ENCODE measurements around the gene KIF5B. TPM values are rescaled to one million over a fixed set of nuclear protein-coding genes. Genes with fewer than 3 reads are reported as not detected.
A peak's percentile ranks its signal among the peaks of the same experiment; 100 is the strongest.

Gene KIF5B
- polyA plus RNA-seq, 4 donors = 49.4 to 100 (median 59.5) TPM

GRCh38 chr10:32095116-32095733 lies 39.0 kb upstream of the KIF5B start:
- DNase-seq (peak in 1 of 2 donors; percentile 35), FAIRE-seq (no peak)
- H3K4me3 ChIP-seq (ENCODE audit: low read depth in 1 of 3, low read length in 3 of 3) = no peak overlapping the region
- H3K9me3 ChIP-seq (ENCODE audit: control insufficient read depth in 2 of 2, insufficient read depth in 1 of 2, low read depth in 1 of 2, low read length in 1 of 2) = peaks cover 0 to 9% of the 10 kb centered on the region in 2 donors
- H3K4me1 ChIP-seq (ENCODE audit: control insufficient read depth in 3 of 3, insufficient read depth in 2 of 3, low read depth in 1 of 3, low read length in 2 of 3) = peaks cover 0 to 4% (median 0%) of the 10 kb centered on the region in 3 donors
- no peaks in the 10 kb centered on the region for H3K36me3 ChIP-seq (ENCODE audit: control insufficient read depth in 3 of 3, insufficient read depth in 2 of 3, low read depth in 1 of 3, low read length in 3 of 3)
- 97 to 100% (median 100%) methylated on average over 2 of the region's 2 CpGs for WGBS, 3 donors
- H3K27me3 ChIP-seq (ENCODE audit: control insufficient read depth in 3 of 3, insufficient read depth in 3 of 3, low read length in 3 of 3) = no peaks in the 10 kb centered on the region
- no peak overlapping the region for H3K27ac ChIP-seq (ENCODE audit: low read depth in 1 of 3, low read length in 2 of 3)

GRCh38 chr10:32093650-32094049 lies 37.4 kb upstream of the KIF5B start:
- 94 to 97% (median 94%) methylated on average over 2 of the region's 2 CpGs for WGBS, 3 donors
- Histone ChIP-seq H3K9me3 (ENCODE audit: control insufficient read depth in 2 of 2, insufficient read depth in 1 of 2, low read depth in 1 of 2, low read length in 1 of 2) (peaks cover 0 to 6% of the 10 kb centered on the region in 2 donors), H3K27ac (ENCODE audit: low read depth in 1 of 3, low read length in 2 of 3) (no peak overlapping the region), H3K36me3 (ENCODE audit: control insufficient read depth in 3 of 3, insufficient read depth in 2 of 3, low read depth in 1 of 3, low read length in 3 of 3) (no peaks in the 10 kb centered on the region), H3K4me1 (ENCODE audit: control insufficient read depth in 3 of 3, insufficient read depth in 2 of 3, low read depth in 1 of 3, low read length in 2 of 3) (peaks cover 0 to 4% (median 0%) of the 10 kb centered on the region in 3 donors), H3K27me3 (ENCODE audit: control insufficient read depth in 3 of 3, insufficient read depth in 3 of 3, low read length in 3 of 3) (no peaks in the 10 kb centered on the region), H3K4me3 (ENCODE audit: low read depth in 1 of 3, low read length in 3 of 3) (no peak overlapping the region)
- FAIRE-seq = no peak
- no peak for DNase-seq

- no peaks in the 10 kb centered on the region for H3K36me3 ChIP-seq (ENCODE audit: control insufficient read depth in 3 of 3, insufficient read depth in 2 of 3, low read depth in 1 of 3, low read length in 3 of 3)
- no peak overlapping the region for H3K27ac ChIP-seq (ENCODE audit: low read depth in 1 of 3, low read length in 2 of 3)
- no peaks in the 10 kb centered on the region for H3K9me3 ChIP-seq (ENCODE audit: control insufficient read depth in 2 of 2, insufficient read depth in 1 of 2, low read depth in 1 of 2, low read length in 1 of 2)
- FAIRE-seq (no peak), DNase-seq (peak; percentile 20 to 44)
- no peaks in the 10 kb centered on the region for H3K27me3 ChIP-seq (ENCODE audit: control insufficient read depth in 3 of 3, insufficient read depth in 3 of 3, low read length in 3 of 3)
- H3K4me3 ChIP-seq (ENCODE audit: low read depth in 1 of 3, low read length in 3 of 3) = no peak overlapping the region
- H3K4me1 ChIP-seq (ENCODE audit: control insufficient read depth in 3 of 3, insufficient read depth in 2 of 3, low read depth in 1 of 3, low read length in 2 of 3) = peaks cover 0 to 4% (median 0%) of the 10 kb centered on the region in 3 donors
Observed at GRCh38 chr10:32091046-32091445, 34.8 kb upstream of the KIF5B start.

GRCh38 chr10:32084185-32084851 lies 28.1 kb upstream of the KIF5B start:
- DNase-seq = no peak
- WGBS, 3 donors = 72 to 92% (median 85%) methylated on average over 6 of the region's 6 CpGs
- no peak for FAIRE-seq

GRCh38 chr10:32077896-32078485 lies 21.8 kb upstream of the KIF5B start:
- DNase-seq (peak in 1 of 2 donors; percentile 38), FAIRE-seq (no peak)
- Histone ChIP-seq H3K27ac (ENCODE audit: low read depth in 1 of 3, low read length in 2 of 3) (no peak overlapping the region), H3K36me3 (ENCODE audit: control insufficient read depth in 3 of 3, insufficient read depth in 2 of 3, low read depth in 1 of 3, low read length in 3 of 3) (no peaks in the 10 kb centered on the region), H3K4me1 (ENCODE audit: control insufficient read depth in 3 of 3, insufficient read depth in 2 of 3, low read depth in 1 of 3, low read length in 2 of 3) (peaks cover 3 to 6% (median 3%) of the 10 kb centered on the region in 3 donors), H3K9me3 (ENCODE audit: control insufficient read depth in 2 of 2, insufficient read depth in 1 of 2, low read depth in 1 of 2, low read length in 1 of 2) (no peaks in the 10 kb centered on the region), H3K4me3 (ENCODE audit: low read depth in 1 of 3, low read length in 3 of 3) (no peak overlapping the region), H3K27me3 (ENCODE audit: control insufficient read depth in 3 of 3, insufficient read depth in 3 of 3, low read length in 3 of 3) (no peaks in the 10 kb centered on the region)
- 55 to 61% (median 58%) methylated on average over 6 of the region's 6 CpGs for WGBS, 3 donors

More at GRCh38 chr10:32084185-32084851, 28.1 kb upstream of the KIF5B start:
- H3K27ac ChIP-seq (ENCODE audit: low read depth in 1 of 3, low read length in 2 of 3) = no peak overlapping the region
- no peaks in the 10 kb centered on the region for H3K9me3 ChIP-seq (ENCODE audit: control insufficient read depth in 2 of 2, insufficient read depth in 1 of 2, low read depth in 1 of 2, low read length in 1 of 2)
- no peaks in the 10 kb centered on the region for H3K4me1 ChIP-seq (ENCODE audit: control insufficient read depth in 3 of 3, insufficient read depth in 2 of 3, low read depth in 1 of 3, low read length in 2 of 3)
- no peaks in the 10 kb centered on the region for H3K36me3 ChIP-seq (ENCODE audit: control insufficient read depth in 3 of 3, insufficient read depth in 2 of 3, low read depth in 1 of 3, low read length in 3 of 3)
- H3K4me3 ChIP-seq (ENCODE audit: low read depth in 1 of 3, low read length in 3 of 3) = no peak overlapping the region
- no peaks in the 10 kb centered on the region for H3K27me3 ChIP-seq (ENCODE audit: control insufficient read depth in 3 of 3, insufficient read depth in 3 of 3, low read length in 3 of 3)

GRCh38 chr10:32073659-32074058 lies 17.4 kb upstream of the KIF5B start:
- Histone ChIP-seq H3K4me1 (ENCODE audit: control insufficient read depth in 3 of 3, insufficient read depth in 2 of 3, low read depth in 1 of 3, low read length in 2 of 3) (peaks cover 3 to 20% (median 3%) of the 10 kb centered on the region in 3 donors), H3K9me3 (ENCODE audit: control insufficient read depth in 2 of 2, insufficient read depth in 1 of 2, low read depth in 1 of 2, low read length in 1 of 2) (no peaks in the 10 kb centered on the region), H3K36me3 (ENCODE audit: control insufficient read depth in 3 of 3, insufficient read depth in 2 of 3, low read depth in 1 of 3, low read length in 3 of 3) (no peaks in the 10 kb centered on the region), H3K27me3 (ENCODE audit: control insufficient read depth in 3 of 3, insufficient read depth in 3 of 3, low read length in 3 of 3) (no peaks in the 10 kb centered on the region), H3K27ac (ENCODE audit: low read depth in 1 of 3, low read length in 2 of 3) (no peak overlapping the region), H3K4me3 (ENCODE audit: low read depth in 1 of 3, low read length in 3 of 3) (no peak overlapping the region)
- peak; percentile 44 to 63 for DNase-seq
- FAIRE-seq = no peak
- WGBS, 3 donors = 61 to 74% (median 66%) methylated on average over 1 of the region's 1 CpG

- H3K9me3 ChIP-seq (ENCODE audit: control insufficient read depth in 2 of 2, insufficient read depth in 1 of 2, low read depth in 1 of 2, low read length in 1 of 2) = no peaks in the 10 kb centered on the region
- H3K36me3 ChIP-seq (ENCODE audit: control insufficient read depth in 3 of 3, insufficient read depth in 2 of 3, low read depth in 1 of 3, low read length in 3 of 3) = no peaks in the 10 kb centered on the region
- WGBS, 3 donors = 43 to 73% (median 64%) methylated on average over 5 of the region's 5 CpGs
- H3K4me1 ChIP-seq (ENCODE audit: control insufficient read depth in 3 of 3, insufficient read depth in 2 of 3, low read depth in 1 of 3, low read length in 2 of 3) = peaks cover 3 to 20% (median 3%) of the 10 kb centered on the region in 3 donors
- no peaks in the 10 kb centered on the region for H3K27me3 ChIP-seq (ENCODE audit: control insufficient read depth in 3 of 3, insufficient read depth in 3 of 3, low read length in 3 of 3)
- no peak overlapping the region for H3K27ac ChIP-seq (ENCODE audit: low read depth in 1 of 3, low read length in 2 of 3)
- FAIRE-seq (no peak), DNase-seq (peak; percentile 39 to 57)
- no peak overlapping the region for H3K4me3 ChIP-seq (ENCODE audit: low read depth in 1 of 3, low read length in 3 of 3)
Observed at GRCh38 chr10:32073128-32073527, 16.9 kb upstream of the KIF5B start.

- Histone ChIP-seq H3K36me3 (ENCODE audit: control insufficient read depth in 3 of 3, insufficient read depth in 2 of 3, low read depth in 1 of 3, low read length in 3 of 3) (no peaks in the 10 kb centered on the region), H3K27ac (ENCODE audit: low read depth in 1 of 3, low read length in 2 of 3) (no peak overlapping the region), H3K27me3 (ENCODE audit: control insufficient read depth in 3 of 3, insufficient read depth in 3 of 3, low read length in 3 of 3) (no peaks in the 10 kb centered on the region), H3K4me3 (ENCODE audit: low read depth in 1 of 3, low read length in 3 of 3) (no peak overlapping the region), H3K9me3 (ENCODE audit: control insufficient read depth in 2 of 2, insufficient read depth in 1 of 2, low read depth in 1 of 2, low read length in 1 of 2) (no peaks in the 10 kb centered on the region), H3K4me1 (ENCODE audit: control insufficient read depth in 3 of 3, insufficient read depth in 2 of 3, low read depth in 1 of 3, low read length in 2 of 3) (peaks cover 0 to 20% (median 3%) of the 10 kb centered on the region in 3 donors)
- DNase-seq (no peak), FAIRE-seq (no peak)
- 57 to 76% (median 61%) methylated on average over 7 of the region's 7 CpGs for WGBS, 3 donors
Observed at GRCh38 chr10:32072025-32072800, 16.0 kb upstream of the KIF5B start.
